Choroid plexus epithelial cell (primary cell): Measurements from ENCODE around the gene FGA.

ENCODE experiments used
- DNase-seq: peaks from one replicate; pipeline ENCODE4 v3.0.0-alpha.2; 2010; ENCODE audit warnings: low read depth
- H3K4me3 ChIP-seq: 2 replicates; pipeline ENCODE4 v1.5.1; 2011; ENCODE audit warnings: low read depth, mild to moderate bottlenecking, control low read depth, low read length, moderate library complexity
- CTCF ChIP-seq: conservative IDR thresholded peaks from 2 replicates; pipeline ENCODE4 v1.5.1; 2011; ENCODE audit warnings: low read depth, mild to moderate bottlenecking, control low read depth, inconsistent platforms, low read length, moderate library complexity

Gene FGA

DNA sequence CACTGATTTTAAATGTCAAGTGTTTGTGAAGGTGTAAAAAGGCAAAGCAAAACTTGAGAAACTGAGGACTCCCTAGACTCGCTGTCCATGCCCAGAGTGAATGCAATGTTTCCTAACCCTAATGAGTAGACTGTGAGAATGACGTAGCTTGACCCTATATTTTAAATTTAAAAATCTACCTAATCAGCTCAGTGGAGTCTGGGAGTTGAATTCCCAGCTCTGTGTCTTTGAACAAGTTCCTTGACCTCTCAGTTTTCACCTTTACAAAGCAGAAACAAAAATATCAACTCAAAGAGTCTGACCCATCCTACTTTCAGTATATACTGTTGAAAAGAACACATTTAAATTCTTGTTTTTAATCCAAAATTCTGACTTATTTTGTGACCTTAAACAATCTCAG lies 2.3 kb downstream of the FGA start:
- no peak for TF ChIP-seq CTCF
- H3K4me3 ChIP-seq: no peak overlapping the region
- DNase-seq: no peak

- TF ChIP-seq CTCF: no peak
These were observed 4.1 kb downstream of the FGA start for GRCh38 chr4:154586296-154587033.

GRCh38 chr4:154585369-154586018 lies 5.0 kb downstream of the FGA start:
- no peak for DNase-seq
- TF ChIP-seq CTCF: no peak
- no peak overlapping the region for H3K4me3 ChIP-seq

More at GRCh38 chr4:154586296-154587033, 4.1 kb downstream of the FGA start:
- no peak overlapping the region for H3K4me3 ChIP-seq
- no peak for DNase-seq

DNA sequence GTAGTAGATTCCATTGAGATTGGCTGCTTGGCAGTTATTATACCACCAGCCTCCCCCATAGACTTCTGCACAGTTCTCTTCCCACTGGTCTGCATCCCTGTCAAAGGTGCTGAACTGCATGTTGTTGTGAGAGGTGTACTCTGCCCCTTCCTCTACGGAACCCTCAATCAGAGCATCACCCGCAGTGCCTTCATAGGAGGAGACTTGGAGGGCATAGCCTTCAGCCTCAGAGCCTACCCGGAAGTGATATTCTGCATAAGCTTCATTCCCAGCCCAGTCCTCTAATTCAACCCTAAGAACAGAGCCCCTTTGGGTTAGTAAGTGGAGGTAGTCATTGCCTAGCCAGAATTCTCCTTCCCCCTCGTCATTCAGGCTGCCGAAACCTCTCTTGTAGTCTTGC lies 6.3 kb downstream of the FGA start:
- TF ChIP-seq CTCF: no peak
- H3K4me3 ChIP-seq: no peak overlapping the region
- no peak for DNase-seq

DNA sequence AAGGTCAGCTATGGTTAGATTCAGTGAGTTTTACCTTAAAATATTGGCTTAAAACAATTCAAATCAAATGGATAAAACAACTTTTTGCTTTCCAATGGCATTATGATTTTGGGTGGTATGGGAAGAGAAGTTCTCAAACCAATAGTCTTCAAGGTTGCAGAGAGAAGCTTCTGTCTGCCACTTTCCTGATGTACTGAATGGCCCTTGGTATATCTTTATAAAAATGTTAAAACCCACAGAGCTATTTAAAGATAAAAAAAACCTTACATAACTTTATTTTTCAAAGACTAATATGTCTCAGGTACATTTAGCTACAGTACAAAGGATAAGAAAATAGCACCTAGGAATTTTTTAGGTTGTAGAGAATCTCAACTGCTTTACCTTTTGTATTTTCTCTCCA lies 6.9 kb downstream of the FGA start:
- DNase-seq: no peak
- H3K4me3 ChIP-seq: no peak overlapping the region
- TF ChIP-seq CTCF: no peak

DNA sequence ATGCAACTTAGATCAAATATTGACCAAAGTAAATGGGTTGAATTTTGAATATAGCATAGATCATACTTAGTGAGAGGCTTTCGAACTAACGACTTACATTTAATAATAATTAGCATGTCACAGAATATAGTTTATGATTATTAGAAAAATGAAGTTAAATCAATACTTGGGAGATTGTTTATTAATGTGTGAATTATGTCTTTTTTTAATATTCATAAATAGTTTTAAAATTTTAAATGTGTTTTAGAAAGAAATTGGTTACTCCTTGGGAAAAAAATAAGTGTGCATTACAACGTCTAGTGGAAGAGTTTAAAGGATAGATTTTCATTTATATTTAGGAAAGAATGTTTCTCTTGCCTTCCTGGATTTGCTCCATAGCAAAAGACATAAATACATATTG lies 7.3 kb downstream of the FGA start:
- DNase-seq: no peak
- TF ChIP-seq CTCF: no peak
- H3K4me3 ChIP-seq: no peak overlapping the region

DNA sequence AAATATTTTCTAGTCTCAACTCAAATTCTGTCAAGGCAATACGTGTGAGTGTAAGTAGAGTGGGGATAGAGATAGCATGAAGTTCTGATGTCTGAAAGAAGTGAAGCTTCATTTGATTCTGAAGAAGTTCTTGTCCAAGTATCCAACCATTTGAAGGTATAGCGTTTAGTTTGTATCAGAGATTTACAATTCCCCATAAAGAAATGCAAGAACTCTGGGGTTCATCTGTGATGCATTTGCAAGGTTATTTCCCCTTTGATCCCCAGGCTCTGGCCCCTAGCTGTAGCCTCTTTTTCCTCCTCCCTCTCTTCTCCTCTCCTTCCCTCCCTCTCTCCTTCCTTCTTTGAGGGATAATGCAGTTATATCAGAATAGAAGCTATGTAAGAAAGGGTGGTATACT lies 7.8 kb downstream of the FGA start:
- H3K4me3 ChIP-seq: no peak overlapping the region
- TF ChIP-seq CTCF: no peak
- DNase-seq: no peak
